ENCODE data around the gene MRPS27.

DNA sequence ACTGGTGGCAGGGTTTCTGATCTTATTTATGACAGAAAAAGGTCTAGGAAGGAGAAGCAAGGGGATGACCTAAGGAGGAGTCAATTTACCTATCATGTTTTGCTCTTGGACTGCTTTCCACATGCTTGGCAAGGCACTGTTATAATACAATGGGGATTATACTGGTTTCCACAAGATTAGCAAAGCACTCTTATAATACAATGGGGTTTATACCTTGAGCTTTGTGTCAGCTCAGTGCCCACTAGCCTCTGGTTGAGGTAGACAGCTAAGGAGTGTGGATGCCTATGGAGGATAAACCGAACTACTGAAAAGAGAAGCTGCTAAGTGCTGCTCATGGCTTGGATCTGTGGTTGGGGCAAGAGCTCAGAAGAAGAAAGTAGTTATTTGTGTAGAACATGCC lies 68.7 kb downstream of the MRPS27 start:
- TF ChIP-seq, protein P1, sequence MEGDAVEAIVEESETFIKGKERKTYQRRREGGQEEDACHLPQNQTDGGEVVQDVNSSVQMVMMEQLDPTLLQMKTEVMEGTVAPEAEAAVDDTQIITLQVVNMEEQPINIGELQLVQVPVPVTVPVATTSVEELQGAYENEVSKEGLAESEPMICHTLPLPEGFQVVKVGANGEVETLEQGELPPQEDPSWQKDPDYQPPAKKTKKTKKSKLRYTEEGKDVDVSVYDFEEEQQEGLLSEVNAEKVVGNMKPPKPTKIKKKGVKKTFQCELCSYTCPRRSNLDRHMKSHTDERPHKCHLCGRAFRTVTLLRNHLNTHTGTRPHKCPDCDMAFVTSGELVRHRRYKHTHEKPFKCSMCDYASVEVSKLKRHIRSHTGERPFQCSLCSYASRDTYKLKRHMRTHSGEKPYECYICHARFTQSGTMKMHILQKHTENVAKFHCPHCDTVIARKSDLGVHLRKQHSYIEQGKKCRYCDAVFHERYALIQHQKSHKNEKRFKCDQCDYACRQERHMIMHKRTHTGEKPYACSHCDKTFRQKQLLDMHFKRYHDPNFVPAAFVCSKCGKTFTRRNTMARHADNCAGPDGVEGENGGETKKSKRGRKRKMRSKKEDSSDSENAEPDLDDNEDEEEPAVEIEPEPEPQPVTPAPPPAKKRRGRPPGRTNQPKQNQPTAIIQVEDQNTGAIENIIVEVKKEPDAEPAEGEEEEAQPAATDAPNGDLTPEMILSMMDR (IDR thresholded peaks at IDR 0.05) = no peak
- TF ChIP-seq POLR2A (IDR thresholded peaks at IDR 0.05) = no peak
